Forelimb muscle (tissue), 1 donor: ENCODE results near the gene ITIH1. TPM values are rescaled to one million over a fixed set of nuclear protein-coding genes. Genes with fewer than 3 reads are reported as not detected.
"Not testable (repeated sequence)": the region's sequence is repeated elsewhere in the genome, so short reads cannot be mapped to it uniquely, and the experiment has no call there.

Source experiments
- DNase-seq: peaks from one replicate; pipeline ENCODE4 v3.0.0-alpha.2; 2013; ENCODE audit warnings: low read depth
- polyA plus RNA-seq: library from polyadenylated mRNA; unstranded; fragments of 120-200 nt; gene quantifications from one replicate; pipeline ENCODE4 v1.2.1, GENCODE V29; 2013; ENCODE audit not compliant: insufficient read length

ITIH1 gene, protein sequence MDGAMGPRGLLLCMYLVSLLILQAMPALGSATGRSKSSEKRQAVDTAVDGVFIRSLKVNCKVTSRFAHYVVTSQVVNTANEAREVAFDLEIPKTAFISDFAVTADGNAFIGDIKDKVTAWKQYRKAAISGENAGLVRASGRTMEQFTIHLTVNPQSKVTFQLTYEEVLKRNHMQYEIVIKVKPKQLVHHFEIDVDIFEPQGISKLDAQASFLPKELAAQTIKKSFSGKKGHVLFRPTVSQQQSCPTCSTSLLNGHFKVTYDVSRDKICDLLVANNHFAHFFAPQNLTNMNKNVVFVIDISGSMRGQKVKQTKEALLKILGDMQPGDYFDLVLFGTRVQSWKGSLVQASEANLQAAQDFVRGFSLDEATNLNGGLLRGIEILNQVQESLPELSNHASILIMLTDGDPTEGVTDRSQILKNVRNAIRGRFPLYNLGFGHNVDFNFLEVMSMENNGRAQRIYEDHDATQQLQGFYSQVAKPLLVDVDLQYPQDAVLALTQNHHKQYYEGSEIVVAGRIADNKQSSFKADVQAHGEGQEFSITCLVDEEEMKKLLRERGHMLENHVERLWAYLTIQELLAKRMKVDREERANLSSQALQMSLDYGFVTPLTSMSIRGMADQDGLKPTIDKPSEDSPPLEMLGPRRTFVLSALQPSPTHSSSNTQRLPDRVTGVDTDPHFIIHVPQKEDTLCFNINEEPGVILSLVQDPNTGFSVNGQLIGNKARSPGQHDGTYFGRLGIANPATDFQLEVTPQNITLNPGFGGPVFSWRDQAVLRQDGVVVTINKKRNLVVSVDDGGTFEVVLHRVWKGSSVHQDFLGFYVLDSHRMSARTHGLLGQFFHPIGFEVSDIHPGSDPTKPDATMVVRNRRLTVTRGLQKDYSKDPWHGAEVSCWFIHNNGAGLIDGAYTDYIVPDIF
- not detected for polyA plus RNA-seq

- DNase-seq: no peak
Measured at GRCh38 chr3:52777127-52777958, at the start of gene ITIH1. Gene ITIH1, plus strand, starts transcription at chr3:52777599. Its CDS starts 17 bp downstream, at chr3:52777616.

- not testable (repeated sequence) for DNase-seq
Measured at GRCh38 chr3:52728753-52729152, 48.6 kb upstream of the ITIH1 start.

DNA sequence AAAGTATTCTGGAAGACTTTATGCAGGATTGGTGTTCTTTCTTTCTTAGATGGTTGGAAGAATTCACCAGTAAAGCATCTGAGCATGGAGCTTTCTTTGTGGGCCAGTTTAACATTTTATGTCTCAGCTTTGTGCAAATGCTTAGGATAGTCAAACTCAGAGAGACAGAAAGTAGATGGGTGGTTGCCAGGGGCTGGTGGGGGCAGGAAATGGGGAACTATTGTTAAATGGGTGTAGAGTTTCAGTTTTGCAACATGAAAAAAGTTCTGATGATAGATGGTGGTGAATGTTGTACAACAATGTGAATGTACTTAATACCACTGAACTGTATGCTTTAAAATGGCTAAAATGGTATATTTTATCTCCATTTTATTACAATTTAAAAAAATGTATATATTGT is 46.7 kb upstream of the ITIH1 start:
- no peak for DNase-seq

DNA sequence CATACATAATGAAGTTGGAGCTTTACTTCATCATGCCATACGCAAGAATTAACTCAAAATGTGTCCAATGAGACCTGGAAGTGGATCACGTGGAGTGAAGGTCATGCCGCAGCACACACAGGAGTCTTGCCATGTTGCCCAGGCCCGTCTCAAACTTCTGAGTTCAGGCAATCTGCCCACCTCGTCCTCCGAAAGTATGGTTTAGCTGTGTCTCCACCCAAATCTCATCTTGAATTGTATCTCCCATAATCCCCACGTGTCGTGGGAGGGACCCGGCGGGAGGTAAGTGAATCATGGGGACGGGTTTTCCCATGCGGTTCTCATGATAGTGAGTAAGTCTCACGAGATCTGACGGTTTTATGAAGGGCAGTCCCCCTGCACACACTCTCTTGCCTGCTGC is 45.8 kb upstream of the ITIH1 start:
- no peak for DNase-seq

GRCh38 chr3:52733256-52733891 is 44.0 kb upstream of the ITIH1 start:
- no peak for DNase-seq

GRCh38 chr3:52739730-52740129 is 37.7 kb upstream of the ITIH1 start:
- no peak for DNase-seq

DNA sequence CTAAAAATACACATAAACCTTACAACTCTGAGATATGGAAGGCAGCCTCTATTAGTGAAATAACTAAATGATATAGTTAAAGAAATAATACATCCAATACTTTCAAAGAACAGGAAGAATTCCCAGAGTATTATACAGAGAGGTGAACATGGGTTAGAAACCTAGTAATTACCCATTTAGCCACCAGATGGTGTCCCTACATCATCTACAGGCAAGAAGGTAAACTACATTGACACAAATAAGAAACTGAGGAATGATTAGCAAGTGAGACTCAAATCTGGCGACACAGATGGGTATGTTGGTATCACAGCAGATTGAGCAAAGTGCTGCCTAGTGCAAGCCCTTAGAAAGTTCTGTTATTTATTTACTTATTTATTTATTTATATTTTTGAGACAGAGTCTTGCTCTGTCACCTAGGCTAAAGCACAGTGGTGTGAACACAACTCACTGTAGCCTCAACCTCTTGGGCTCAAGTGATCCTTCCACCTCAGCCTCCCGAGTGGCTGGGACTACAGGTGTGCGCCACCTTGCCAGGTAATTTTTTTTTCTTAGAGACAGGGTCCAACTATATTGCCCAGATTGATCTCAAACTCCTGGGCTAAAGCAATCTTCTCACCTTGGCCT is 34.9 kb upstream of the ITIH1 start:
- DNase-seq: peak; percentile 8

DNA sequence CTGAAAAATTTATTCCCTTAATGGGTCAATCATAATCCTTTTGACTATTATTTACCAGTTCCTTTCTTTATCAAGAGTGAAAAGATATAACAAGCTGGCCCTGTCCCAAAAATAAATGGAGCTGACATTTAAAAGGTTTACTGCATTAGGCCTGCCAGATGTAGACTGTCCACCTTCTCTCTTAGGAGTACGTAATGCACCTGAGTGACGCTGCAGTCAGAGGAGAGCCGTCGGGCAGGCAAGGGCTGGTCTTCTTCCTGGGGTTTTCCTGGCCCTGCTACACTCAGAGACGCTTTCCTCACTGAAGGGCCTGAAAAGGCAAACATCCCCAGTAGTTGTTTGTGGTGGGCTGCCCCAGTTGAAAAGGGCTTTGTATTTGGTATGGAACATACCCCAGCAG is 34.2 kb upstream of the ITIH1 start:
- DNase-seq: no peak

DNA sequence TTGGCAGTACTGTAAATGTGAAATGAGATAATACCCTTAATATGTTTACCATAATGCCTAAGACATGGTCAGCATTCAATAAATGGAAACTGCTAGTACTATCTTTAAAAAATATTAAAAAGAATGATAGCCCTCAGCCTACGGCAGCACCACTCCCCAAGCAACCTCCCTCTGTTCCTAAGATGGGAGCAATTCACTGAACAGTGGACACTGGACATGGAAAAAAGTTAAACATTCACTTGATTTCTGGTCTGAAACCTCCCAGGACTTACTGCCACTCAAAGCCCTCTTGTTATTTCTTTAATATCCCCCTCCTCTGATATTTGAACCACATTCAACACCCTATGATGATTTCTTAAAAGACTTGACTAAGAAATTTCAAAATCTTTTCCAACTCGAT is 33.7 kb upstream of the ITIH1 start:
- no peak for DNase-seq

- no peak for DNase-seq
Measured at GRCh38 chr3:52752045-52752660, 25.2 kb upstream of the ITIH1 start.

- DNase-seq: no peak
Measured at GRCh38 chr3:52754373-52754772, 23.0 kb upstream of the ITIH1 start.

DNA sequence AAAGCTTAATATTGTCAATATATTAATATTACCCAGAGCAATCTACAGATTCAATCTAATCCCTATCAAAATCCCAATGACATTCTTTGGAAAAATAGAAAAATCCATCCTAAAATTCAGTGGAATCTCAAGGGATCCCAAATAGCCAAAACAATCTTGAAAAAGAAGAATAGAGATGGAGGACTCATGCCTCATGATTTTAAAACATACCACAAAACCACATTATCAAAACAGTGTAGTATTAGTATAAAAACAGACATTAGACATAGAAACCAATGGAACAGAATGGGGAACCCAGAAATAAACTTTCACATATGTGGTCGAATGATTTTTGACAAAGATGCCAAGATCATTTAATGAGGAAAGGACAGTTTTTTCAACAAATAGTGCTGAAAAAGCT is 21.3 kb upstream of the ITIH1 start:
- no peak for DNase-seq

- DNase-seq: no peak
Measured at GRCh38 chr3:52763466-52763865, 13.9 kb upstream of the ITIH1 start.

- DNase-seq: no peak
Measured at GRCh38 chr3:52769786-52770455, 7.5 kb upstream of the ITIH1 start.

DNA sequence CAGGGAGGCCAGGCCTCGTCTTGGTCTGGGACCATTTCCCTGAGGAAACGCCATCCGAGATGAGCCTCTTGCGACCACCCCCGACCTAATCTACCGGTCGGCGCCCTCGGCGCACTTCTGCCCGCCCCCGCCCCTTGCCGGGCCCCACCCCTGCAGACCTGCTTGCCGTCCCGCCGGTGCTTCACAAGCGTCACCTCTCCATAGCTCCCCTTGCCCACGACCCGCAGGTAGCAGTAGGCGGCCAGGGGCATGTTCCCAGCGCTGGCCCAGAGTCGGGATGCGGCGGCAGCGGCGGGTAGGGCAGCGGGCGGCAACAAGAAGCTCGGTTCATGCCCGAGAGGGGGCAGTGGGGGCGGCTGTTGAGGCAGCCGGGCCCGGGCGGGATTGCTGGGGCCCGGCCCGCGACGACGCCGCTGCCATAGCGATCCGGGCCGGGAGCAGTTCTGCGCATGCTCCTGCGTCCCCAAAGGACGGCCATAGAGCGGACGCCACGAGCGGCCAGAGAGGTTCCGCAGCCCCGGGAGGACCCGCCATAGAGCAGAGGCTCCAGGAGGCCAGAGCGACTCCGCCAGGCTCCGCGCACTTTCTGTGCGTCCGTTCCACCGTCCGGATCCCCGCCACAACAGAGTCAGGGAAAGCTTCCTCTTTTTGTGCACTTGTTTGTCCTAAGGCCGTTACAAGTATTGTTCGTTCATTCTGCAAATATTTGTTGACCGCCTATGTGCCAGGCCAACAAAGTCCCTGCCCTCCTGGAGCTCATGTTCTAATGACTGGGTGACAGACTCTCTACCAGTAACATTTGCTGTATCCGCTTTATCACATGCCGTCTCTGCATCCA is 6.7 kb upstream of the ITIH1 start, which contains the start of gene NEK4:
NEK4 (minus strand) TSS at position 445 of the 838 bp plus-strand sequence; CDS start at position 251, 194 bp downstream.
- peak; percentile 75 for DNase-seq

DNA sequence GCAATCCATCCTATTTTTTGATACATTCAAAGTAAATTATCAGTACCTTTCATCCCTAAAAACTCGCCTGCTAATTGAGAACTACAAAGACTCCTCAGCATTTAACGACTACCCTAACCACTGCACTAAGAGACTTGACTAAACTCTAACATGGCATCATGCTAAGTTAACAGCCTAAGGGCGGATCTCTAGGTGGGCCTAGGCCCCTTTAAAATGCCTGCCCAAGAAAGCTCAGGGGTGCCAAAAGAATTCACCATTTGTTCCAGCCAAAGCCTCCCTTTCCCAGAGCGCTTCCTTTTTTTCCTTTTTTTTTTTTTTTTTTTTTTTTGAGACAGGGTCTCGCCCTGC is 6.1 kb upstream of the ITIH1 start:
- no peak for DNase-seq

GRCh38 chr3:52771702-52772101 is 5.7 kb upstream of the ITIH1 start:
- no peak for DNase-seq

GRCh38 chr3:52773361-52774065 is 3.9 kb upstream of the ITIH1 start:
- no peak for DNase-seq
